ENCODE results near the gene NPTN.

DNA sequence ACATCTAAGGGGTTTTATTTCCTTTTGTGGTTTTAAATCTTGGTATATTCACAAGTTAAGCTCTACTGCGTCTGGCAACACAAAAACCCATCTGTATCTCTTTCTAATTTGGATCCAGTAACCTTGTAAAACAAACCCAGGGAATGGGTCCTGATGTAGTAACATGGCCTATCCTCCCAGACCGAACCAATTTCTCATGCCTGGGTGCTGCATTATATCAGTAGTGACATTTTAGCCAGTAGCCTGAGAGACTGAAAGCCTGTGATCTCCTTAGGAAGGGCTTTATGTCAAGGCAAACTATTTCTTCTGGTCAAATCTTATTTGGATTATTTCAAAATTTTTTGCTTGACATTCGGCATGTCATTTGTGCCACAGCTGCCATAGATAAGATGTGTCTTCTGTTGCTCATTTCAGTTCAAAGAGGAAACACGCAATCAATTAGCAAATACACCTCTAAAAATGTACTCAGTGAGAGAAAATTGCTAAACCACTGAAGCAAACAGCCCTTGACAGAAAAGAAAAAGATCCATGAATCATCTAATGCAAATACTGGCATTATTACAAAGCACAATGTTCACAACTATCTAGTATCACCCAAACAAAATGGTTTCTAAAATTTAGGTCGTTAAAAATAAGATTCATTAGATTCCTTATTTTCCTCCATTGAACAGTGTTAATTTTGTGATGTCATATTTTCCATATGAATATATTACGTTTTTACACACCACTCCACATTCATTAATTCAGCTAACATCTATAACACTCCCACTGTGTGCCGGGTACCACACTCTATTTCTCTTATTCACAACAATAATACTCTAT is 4.0 kb downstream of the NPTN start:
- no peak for TF ChIP-seq BHLHE40 (IDR thresholded peaks at IDR 0.05; ENCODE audit: low read length)
- TF ChIP-seq, protein P1, sequence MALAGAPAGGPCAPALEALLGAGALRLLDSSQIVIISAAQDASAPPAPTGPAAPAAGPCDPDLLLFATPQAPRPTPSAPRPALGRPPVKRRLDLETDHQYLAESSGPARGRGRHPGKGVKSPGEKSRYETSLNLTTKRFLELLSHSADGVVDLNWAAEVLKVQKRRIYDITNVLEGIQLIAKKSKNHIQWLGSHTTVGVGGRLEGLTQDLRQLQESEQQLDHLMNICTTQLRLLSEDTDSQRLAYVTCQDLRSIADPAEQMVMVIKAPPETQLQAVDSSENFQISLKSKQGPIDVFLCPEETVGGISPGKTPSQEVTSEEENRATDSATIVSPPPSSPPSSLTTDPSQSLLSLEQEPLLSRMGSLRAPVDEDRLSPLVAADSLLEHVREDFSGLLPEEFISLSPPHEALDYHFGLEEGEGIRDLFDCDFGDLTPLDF (CRISPR knock-in tag; IDR thresholded peaks at IDR 0.05), result no peak
- TF ChIP-seq MAFF (IDR thresholded peaks at IDR 0.05; ENCODE audit: low read depth, low read length), result no peak
- no peak for TF ChIP-seq HMGA1 (CRISPR knock-in tag; conservative IDR thresholded peaks at IDR 0.05)

All from HepG2 (cell line).